ENCODE results near the gene HEXIM1. TPM values are rescaled to one million over a fixed set of nuclear protein-coding genes. Genes with fewer than 3 reads are reported as not detected.

The HEXIM1 gene
- total and polyA plus RNA-seq, 2 experiments from 2014 or later: 17.9 to 34.8 TPM

- no peak overlapping the region for H3K4me3 ChIP-seq
- H3K9me3 ChIP-seq (ENCODE audit: low read depth): no peaks in the 10 kb centered on the region
- TF ChIP-seq CTCF (IDR thresholded peaks at IDR 0.05; ENCODE audit: low read depth, low read length): no peak
- no peaks in the 10 kb centered on the region for H3K27me3 ChIP-seq
- DNase-seq (ENCODE audit: low read depth in 1 of 2, low spot score in 1 of 2): no peak
- no peak overlapping the region for H3K27ac ChIP-seq
- peaks cover 47% of the 10 kb centered on the region for H3K36me3 ChIP-seq
- H3K4me1 ChIP-seq (ENCODE audit: low read depth): no peaks in the 10 kb centered on the region
Measured at GRCh38 chr17:45106096-45106495, 42.2 kb upstream of the HEXIM1 start.

- H3K4me1 ChIP-seq (ENCODE audit: low read depth): no peaks in the 10 kb centered on the region
- no peak overlapping the region for H3K27ac ChIP-seq
- H3K27me3 ChIP-seq: no peaks in the 10 kb centered on the region
- no peak for TF ChIP-seq CTCF (IDR thresholded peaks at IDR 0.05; ENCODE audit: low read depth, low read length)
- no peaks in the 10 kb centered on the region for H3K9me3 ChIP-seq (ENCODE audit: low read depth)
- peaks cover 47% of the 10 kb centered on the region for H3K36me3 ChIP-seq
- no peak overlapping the region for H3K4me3 ChIP-seq
- DNase-seq (ENCODE audit: low read depth in 1 of 2, low spot score in 1 of 2): no peak
Measured at GRCh38 chr17:45106582-45106981, 41.7 kb upstream of the HEXIM1 start.

GRCh38 chr17:45107293-45108010, 40.8 kb upstream of the HEXIM1 start:
- DNase-seq (ENCODE audit: low read depth in 1 of 2, low spot score in 1 of 2): no peak
- peaks cover 41% of the 10 kb centered on the region for H3K36me3 ChIP-seq
- H3K9me3 ChIP-seq (ENCODE audit: low read depth): no peaks in the 10 kb centered on the region

GRCh38 chr17:45108051-45108450, 40.2 kb upstream of the HEXIM1 start:
- H3K9me3 ChIP-seq (ENCODE audit: low read depth): no peaks in the 10 kb centered on the region
- H3K36me3 ChIP-seq: peaks cover 36% of the 10 kb centered on the region
- peak overlapping the region; percentile 64 for H3K27ac ChIP-seq
- no peaks in the 10 kb centered on the region for H3K27me3 ChIP-seq
- no peak for DNase-seq (ENCODE audit: low read depth in 1 of 2, low spot score in 1 of 2)
- H3K4me1 ChIP-seq (ENCODE audit: low read depth): no peaks in the 10 kb centered on the region
- H3K4me3 ChIP-seq: no peak overlapping the region
- no peak for TF ChIP-seq CTCF (IDR thresholded peaks at IDR 0.05; ENCODE audit: low read depth, low read length)

More at GRCh38 chr17:45107293-45108010, 40.8 kb upstream of the HEXIM1 start:
- H3K27me3 ChIP-seq: no peaks in the 10 kb centered on the region
- no peak for TF ChIP-seq CTCF (IDR thresholded peaks at IDR 0.05; ENCODE audit: low read depth, low read length)
- H3K4me3 ChIP-seq: no peak overlapping the region
- H3K4me1 ChIP-seq (ENCODE audit: low read depth): no peaks in the 10 kb centered on the region
- H3K27ac ChIP-seq: peak overlapping the region; percentile 64

GRCh38 chr17:45108595-45109521, 39.4 kb upstream of the HEXIM1 start:
- no peaks in the 10 kb centered on the region for H3K4me1 ChIP-seq (ENCODE audit: low read depth)
- H3K36me3 ChIP-seq: peaks cover 28% of the 10 kb centered on the region
- no peak overlapping the region for H3K4me3 ChIP-seq
- H3K27ac ChIP-seq: peak overlapping the region; percentile 64
- TF ChIP-seq CTCF (IDR thresholded peaks at IDR 0.05; ENCODE audit: low read depth, low read length): no peak
- no peaks in the 10 kb centered on the region for H3K27me3 ChIP-seq
- no peaks in the 10 kb centered on the region for H3K9me3 ChIP-seq (ENCODE audit: low read depth)
- DNase-seq (ENCODE audit: low read depth in 1 of 2, low spot score in 1 of 2): no peak

Data from cardiac muscle cell (in vitro differentiated cells and primary cell).